K562 (cell line): ENCODE data around the gene SLC22A23. TPM values are rescaled to one million over a fixed set of nuclear protein-coding genes. Genes with fewer than 3 reads are reported as not detected.

Experiments used
- ARID3B ChIP-seq: fragments of 250-450 bp; sonication (Bioruptor Pico); IDR thresholded peaks from 2 replicates; pipeline ENCODE4 v1.4.0; 2020; ENCODE audit warnings: borderline replicate concordance
- BCL6 ChIP-seq: fragments of 250-450 bp; sonication (Bioruptor Pico); IDR thresholded peaks from 2 replicates; pipeline ENCODE4 v1.4.0; 2020
- CAMTA2 ChIP-seq: fragments of 250-450 bp; sonication (Bioruptor Pico); conservative IDR thresholded peaks from 2 replicates; pipeline ENCODE4 v1.5.1; 2022
- CBX3 ChIP-seq, 2 experiments: IDR thresholded peaks; 1 replicate in 1 of 2; 2 replicates in 1 of 2; pipeline ENCODE4 v1.6.1; 2012; ENCODE audit warnings: inconsistent platforms in 2 of 2, low read length in 2 of 2, borderline replicate concordance in 1 of 2, control low read depth in 1 of 2
- CEBPG ChIP-seq, 3 experiments: fragments of 200-800 bp in 1 of 3; sonication (Bioruptor generic) in 1 of 3; sonication (generic) in 1 of 3; formaldehyde crosslinking in 1 of 3; IDR thresholded peaks in 2 of 3; conservative IDR thresholded peaks in 1 of 3; 2 replicates each; pipeline versions ENCODE4 v1.6.1 to v1.8.0; 2016 to 2022; ENCODE audit warnings: missing compliant biosample characterization in 2 of 3, missing genetic modification characterization in 2 of 3, mild to moderate bottlenecking in 1 of 3, missing genetic modification reagents in 1 of 3
- CLOCK ChIP-seq: fragments of 250-450 bp; sonication (Bioruptor Pico); IDR thresholded peaks from 2 replicates; pipeline ENCODE4 v1.4.0; 2020; ENCODE audit warnings: mild to moderate bottlenecking, moderate library complexity, borderline replicate concordance
- FOSL1 ChIP-seq: fragments of 200-800 bp; sonication (Bioruptor generic); conservative IDR thresholded peaks from 2 replicates; pipeline ENCODE4 v1.6.1; 2016; ENCODE audit warnings: missing genetic modification characterization, missing compliant biosample characterization
- FOXA3 ChIP-seq, 2 experiments: fragments of 450-650 bp in 1 of 2; sonication (generic) in 1 of 2; formaldehyde crosslinking; IDR thresholded peaks in 1 of 2; conservative IDR thresholded peaks in 1 of 2; 2 replicates each; pipeline versions ENCODE4 v1.4.0 to v1.8.0; 2020 to 2022; ENCODE audit warnings: mild to moderate bottlenecking in 2 of 2, missing genetic modification reagents in 1 of 2
- FOXJ2 ChIP-seq: fragments of 200-800 bp; sonication (Bioruptor generic); IDR thresholded peaks from 2 replicates; pipeline ENCODE4 v1.6.1; 2016; ENCODE audit warnings: missing genetic modification characterization, missing compliant biosample characterization
- HMG20A ChIP-seq: fragments of 450-650 bp; formaldehyde crosslinking; conservative IDR thresholded peaks from 2 replicates; pipeline ENCODE4 v1.4.0; 2020; ENCODE audit warnings: mild to moderate bottlenecking, mixed read lengths
- MAX ChIP-seq: sonication (generic); formaldehyde crosslinking; IDR thresholded peaks from 2 replicates; pipeline ENCODE4 v1.9.0; 2022; ENCODE audit warnings: mild to moderate bottlenecking, missing genetic modification reagents
- MEF2D ChIP-seq: conservative IDR thresholded peaks from 2 replicates; pipeline ENCODE4 v1.6.1; 2016; ENCODE audit warnings: low read depth, missing genetic modification characterization, missing compliant biosample characterization
- MYBL2 ChIP-seq, 2 experiments: fragments of 450-650 bp in 1 of 2; sonication (generic) in 1 of 2; formaldehyde crosslinking in 1 of 2; IDR thresholded peaks; 2 replicates each; pipeline versions ENCODE4 v1.6.1 to v1.8.1; 2017 to 2022; ENCODE audit warnings: borderline replicate concordance in 1 of 2, inconsistent platforms in 1 of 2, low read depth in 1 of 2, mild to moderate bottlenecking in 1 of 2, missing genetic modification reagents in 1 of 2, moderate library complexity in 1 of 2
- NR2C1 ChIP-seq, 2 experiments: fragments of 450-650 bp; IDR thresholded peaks; 2 replicates each; pipeline ENCODE4 v1.6.1; 2017; ENCODE audit warnings: mild to moderate bottlenecking in 2 of 2, antibody characterized with exemption in 1 of 2, inconsistent platforms in 1 of 2, missing compliant biosample characterization in 1 of 2, missing genetic modification characterization in 1 of 2
- RCOR1 ChIP-seq, 2 experiments: IDR thresholded peaks; 2 replicates each; pipeline ENCODE4 v1.6.1; 2012; ENCODE audit warnings: low read depth in 2 of 2, low read length in 2 of 2, borderline replicate concordance in 1 of 2, improper control_type of control experiment in 1 of 2
- SFPQ ChIP-seq: fragments of 200-400 bp; formaldehyde crosslinking; IDR thresholded peaks from 2 replicates; pipeline ENCODE4 v1.6.1; 2017; ENCODE audit warnings: mild to moderate bottlenecking, low read depth, low read length, moderate library complexity
- SNAPC5 ChIP-seq: fragments of 250-450 bp; sonication (Bioruptor Pico); IDR thresholded peaks from 2 replicates; pipeline ENCODE4 v1.8.0; 2021; ENCODE audit warnings: moderate library complexity, mild to moderate bottlenecking, inconsistent platforms
- U2AF2 ChIP-seq: fragments of 200-400 bp; formaldehyde crosslinking; optimal IDR thresholded peaks from 2 replicates; pipeline ENCODE3; 2017; ENCODE audit warnings: low read depth, mild to moderate bottlenecking, low read length
- ZKSCAN1 ChIP-seq: fragments of 150-350 bp; IDR thresholded peaks from 2 replicates; pipeline ENCODE4 v1.6.1; 2016; ENCODE audit warnings: low read depth, low read length
- ZNF124 ChIP-seq: sonication (generic); formaldehyde crosslinking; IDR thresholded peaks from 2 replicates; pipeline ENCODE4 v1.8.1; 2022; ENCODE audit warnings: missing genetic modification reagents
- polyA plus RNA-seq, 8 experiments: library from polyadenylated mRNA; depleted of rRNA in 4 of 8; stranded (reverse) in 5 of 8; unstranded in 3 of 8; fragments of >200 nt; fragmentation: Nextera tagmentation in 2 of 8; fragmentation: Illumina TruSeq in 1 of 8; extraction: Ambion mirVana in 2 of 8; extraction: Trizol in 1 of 8; gene quantifications; 2 replicates each; pipeline versions ENCODE4 v1.2.1 to v1.2.3, GENCODE V29; 2011 to 2014; ENCODE audit warnings: inconsistent platforms in 1 of 8, missing spikeins in 1 of 8
- total RNA-seq, 7 experiments: library from RNA; depleted of rRNA in 6 of 7; stranded (reverse); fragments of >200 nt in 6 of 7; fragmentation: Illumina TruSeq in 2 of 7; extraction: Trizol in 2 of 7; gene quantifications; 2 replicates each; pipeline versions ENCODE4 v1.2.1 to v1.2.3, GENCODE V29; 2011 to 2021; ENCODE audit warnings: low replicate concordance in 1 of 7

The SLC22A23 gene
- total and polyA plus RNA-seq, 9 of the 15 experiments (the other 6 are each of a cell fraction or from before 2014, with no cell fraction given), result 0.30 to 8.7 (median 2.5) TPM

- TF ChIP-seq ARID3B (CRISPR knock-in tag) (no peak), FOSL1 (tag) (peak; percentile 81), FOXA3 (CRISPR knock-in tag; conservative IDR thresholded peaks at IDR 0.05 in 1 of 2, IDR thresholded peaks at IDR 0.05 in 1 of 2) (peak; percentile 70 to 76; a peak in 3 of 4 replicates), CEBPG (CRISPR knock-in tag; IDR thresholded peaks at IDR 0.05) (no peak), CEBPG (tag; conservative IDR thresholded peaks at IDR 0.05 in 1 of 2, IDR thresholded peaks at IDR 0.05 in 1 of 2) (no peak), SFPQ (no peak), CLOCK (CRISPR knock-in tag) (no peak), MEF2D (no peak), ZNF124 (CRISPR knock-in tag) (no peak), ZKSCAN1 (no peak), SNAPC5 (CRISPR knock-in tag) (no peak), MYBL2 (IDR thresholded peaks at IDR 0.05; ENCODE audit: low read depth) (no peak), MYBL2 (CRISPR knock-in tag; IDR thresholded peaks at IDR 0.05; ENCODE audit: borderline replicate concordance) (no peak), CAMTA2 (CRISPR knock-in tag) (no peak), RCOR1 (IDR thresholded peaks at IDR 0.05; ENCODE audit: borderline replicate concordance in 1 of 2, low read depth in 2 of 2, low read length in 2 of 2) (peak in 1 of 2 experiments; percentile 95; a peak in 3 of 4 replicates), NR2C1 (IDR thresholded peaks at IDR 0.05) (no peak), NR2C1 (tag; IDR thresholded peaks at IDR 0.05) (peak; percentile 49; the same call in 1 of the 2 replicates), CBX3 (IDR thresholded peaks at IDR 0.05; ENCODE audit: borderline replicate concordance in 1 of 2, low read length in 2 of 2) (peak in 1 of 2 experiments; percentile 65; a peak in 1 of 3 replicates), HMG20A (no peak), BCL6 (CRISPR knock-in tag) (no peak), MAX (CRISPR knock-in tag) (no peak; the same call in 1 of the 2 replicates), FOXJ2 (tag) (peak; percentile 56), U2AF2 (no peak)
Observed at GRCh38 chr6:3291987-3292386, 164.9 kb downstream of the SLC22A23 start (continued).
